IMR-90 (cell line): ENCODE data around the gene WDFY2. TPM values are rescaled to one million over a fixed set of nuclear protein-coding genes. Genes with fewer than 3 reads are reported as not detected.

Experiments used
- ATAC-seq: fragments of 200-7000 bp; cut with Tn5 transposase; 2 replicates; pipeline ENCODE4 v1.9.1; 2020; ENCODE audit warnings: low read depth, mild to moderate bottlenecking, moderate library complexity
- BruUV-seq: library from RNA; stranded (reverse); fragments of 400-500 nt; replicated peaks from 2 replicates; lab custom pipeline; 2021; lab: Mats Ljungman, UMichigan
- CTCF ChIA-PET: fragments of 300-600 bp; formaldehyde crosslinking; extraction: SDS; loops from one replicate; lab custom pipeline; 2021; ENCODE audit warnings: antibody characterized with exemption; lab: Yijun Ruan, JAX
- POLR2A ChIA-PET: fragments of 300-600 bp; sonication (Branson Sonifier 250); formaldehyde crosslinking; loops from one replicate; lab custom pipeline; 2022; ENCODE audit warnings: antibody characterized with exemption; ENCODE audit not compliant: unreplicated experiment; lab: Charles Lee
- DNase-seq: peaks from one replicate; pipeline ENCODE4 v3.0.0; 2013
- H2AFZ ChIP-seq: replicated peaks from 2 replicates; pipeline ENCODE3; 2013; ENCODE audit warnings: low read length, mild to moderate bottlenecking; ENCODE audit not compliant: poor library complexity
- H2AK5ac ChIP-seq: 2 replicates; pipeline ENCODE4 v1.6.1; 2013; ENCODE audit warnings: low read depth, low read length, inconsistent platforms
- H2AK9ac ChIP-seq: replicated peaks from 2 replicates; pipeline ENCODE3; 2013; ENCODE audit warnings: mild to moderate bottlenecking, low read depth, low read length, moderate library complexity; ENCODE audit not compliant: poor library complexity
- H2BK120ac ChIP-seq: 2 replicates; pipeline ENCODE4 v1.6.1; 2013; ENCODE audit warnings: low read depth, low read length, inconsistent platforms
- H2BK15ac ChIP-seq: 3 replicates; pipeline ENCODE4 v1.6.1; 2013; ENCODE audit warnings: low read depth, low read length, inconsistent platforms
- H2BK20ac ChIP-seq: 2 replicates; pipeline ENCODE4 v1.6.1; 2013; ENCODE audit warnings: low read depth, mild to moderate bottlenecking, inconsistent platforms, low read length, moderate library complexity
- H2BK5ac ChIP-seq: 2 replicates; pipeline ENCODE4 v1.6.1; 2013; ENCODE audit warnings: mild to moderate bottlenecking, low read depth, low read length, inconsistent platforms; ENCODE audit not compliant: poor library complexity, severe bottlenecking
- H3K14ac ChIP-seq: replicated peaks from 2 replicates; pipeline ENCODE4 v1.6.1; 2013; ENCODE audit warnings: low read depth, low read length, inconsistent platforms
- H3K18ac ChIP-seq: 2 replicates; pipeline ENCODE4 v1.6.1; 2013; ENCODE audit warnings: low read depth, low read length, control low read depth
- H3K23ac ChIP-seq: 2 replicates; pipeline ENCODE4 v1.6.1; 2013; ENCODE audit warnings: low read depth, low read length, inconsistent platforms
- H3K27ac ChIP-seq: 2 replicates; pipeline ENCODE4 v1.5.1; 2013; ENCODE audit warnings: mild to moderate bottlenecking, control low read depth, low read length; ENCODE audit not compliant: insufficient read depth
- H3K27me3 ChIP-seq: 2 replicates; pipeline ENCODE4 v1.6.1; 2013; ENCODE audit warnings: low read length; ENCODE audit not compliant: control insufficient read depth, insufficient read depth
- H3K36me3 ChIP-seq: 2 replicates; pipeline ENCODE4 v1.6.1; 2013; ENCODE audit warnings: low read length, mixed read lengths; ENCODE audit not compliant: control insufficient read depth, insufficient read depth
- H3K4ac ChIP-seq: 2 replicates; pipeline ENCODE4 v1.6.1; 2013; ENCODE audit warnings: low read depth, low read length, inconsistent platforms
- H3K4me1 ChIP-seq: 2 replicates; pipeline ENCODE4 v1.6.1; 2013; ENCODE audit warnings: low read length, mixed read lengths; ENCODE audit not compliant: control insufficient read depth, insufficient read depth
- H3K4me2 ChIP-seq: 2 replicates; pipeline ENCODE4 v1.6.1; 2013; ENCODE audit warnings: low read depth, mild to moderate bottlenecking, control low read depth, low read length, moderate library complexity
- H3K4me3 ChIP-seq: 2 replicates; pipeline ENCODE4 v1.5.1; 2013; ENCODE audit warnings: low read depth, mild to moderate bottlenecking, control low read depth, low read length, moderate library complexity; ENCODE audit not compliant: insufficient read depth
- H3K56ac ChIP-seq: 2 replicates; pipeline ENCODE4 v1.6.1; 2013; ENCODE audit warnings: low read length, inconsistent platforms; ENCODE audit not compliant: insufficient read depth; ENCODE audit errors: extremely low read depth
- H3K79me1 ChIP-seq, 2 experiments: 2 replicates each; pipeline ENCODE4 v1.6.1; 2013; ENCODE audit warnings: low read length in 2 of 2, inconsistent platforms in 1 of 2, low read depth in 1 of 2
- H3K9ac ChIP-seq: 2 replicates; pipeline ENCODE4 v1.6.1; 2013; ENCODE audit warnings: low read depth, low read length, control low read depth
- H3K9me1 ChIP-seq: 2 replicates; pipeline ENCODE4 v1.6.1; 2013; ENCODE audit warnings: low read length, inconsistent platforms; ENCODE audit not compliant: insufficient read depth
- H3K9me3 ChIP-seq: 2 replicates; pipeline ENCODE4 v1.6.1; 2013; ENCODE audit warnings: low read length; ENCODE audit not compliant: control insufficient read depth, insufficient read depth
- H4K20me1 ChIP-seq: 2 replicates; pipeline ENCODE4 v1.6.1; 2013; ENCODE audit warnings: low read length, inconsistent platforms; ENCODE audit not compliant: insufficient read depth
- H4K5ac ChIP-seq: 2 replicates; pipeline ENCODE4 v1.6.1; 2013; ENCODE audit warnings: mild to moderate bottlenecking, low read depth, low read length, control low read depth
- H4K8ac ChIP-seq, 2 experiments: 2 replicates each; pipeline ENCODE4 v1.6.1; 2013; ENCODE audit warnings: low read depth in 2 of 2, low read length in 2 of 2, control low read depth in 1 of 2, inconsistent platforms in 1 of 2
- H4K91ac ChIP-seq: 2 replicates; pipeline ENCODE4 v1.6.1; 2013; ENCODE audit warnings: low read depth, low read length, inconsistent platforms; ENCODE audit not compliant: insufficient read depth
- MAZ ChIP-seq: IDR thresholded peaks from 2 replicates; pipeline ENCODE4 v1.6.1; 2012; ENCODE audit warnings: low read depth, mild to moderate bottlenecking, low read length, improper control_type of control experiment, moderate library complexity, borderline replicate concordance
- NFE2L2 ChIP-seq: fragments of 150-350 bp; IDR thresholded peaks from 2 replicates; pipeline ENCODE4 v1.6.1; 2016; ENCODE audit warnings: low read depth, mild to moderate bottlenecking, low read length
- RAD21 ChIP-seq: IDR thresholded peaks from 2 replicates; pipeline ENCODE4 v1.6.1; 2012; ENCODE audit warnings: low read length, improper control_type of control experiment
- RCOR1 ChIP-seq: IDR thresholded peaks from 2 replicates; pipeline ENCODE4 v1.6.1; 2012; ENCODE audit warnings: mild to moderate bottlenecking, low read length, improper control_type of control experiment; ENCODE audit not compliant: insufficient replicate concordance
- SMC3 ChIP-seq: fragments of 150-350 bp; IDR thresholded peaks from 2 replicates; pipeline ENCODE4 v1.6.1; 2016; ENCODE audit warnings: low read depth, mild to moderate bottlenecking, antibody characterized with exemption, low read length, moderate library complexity
- WGBS, 2 experiments: methylation state at CpG; one replicate each; pipeline versions ENCODE4 v1.1.5 to v1.1.7; 2013; ENCODE audit warnings: missing lambda C conversion rate in 2 of 2; ENCODE audit not compliant: insufficient read length in 1 of 2; ENCODE audit errors: extremely low coverage in 2 of 2; 5-methylcytosine and 5-hydroxymethylcytosine counted together
- dilution Hi-C: fragments of 300-500 bp; cut with HindIII; formaldehyde crosslinking; loops from one replicate; pipeline ENCODE4 v1.14.3; 2018; ENCODE audit warnings: low sequenced_read_pairs; ENCODE audit not compliant: unreplicated experiment
- in situ Hi-C: fragments of 300-500 bp; cut with MboI; formaldehyde crosslinking; loops from 3 replicates; pipeline ENCODE4 v1.14.3; 2019; ENCODE audit warnings: low sequenced_read_pairs, inconsistent platforms, mixed read lengths
- intact Hi-C: fragments of 100-400 bp; cut with micrococcal nuclease; formaldehyde crosslinking; loops from 2 replicates; pipeline ENCODE4 v1.10.0; 2022
- polyA plus RNA-seq, 3 experiments: library from polyadenylated mRNA; depleted of rRNA; stranded (reverse); fragments of >200 nt; gene quantifications; 2 replicates each; pipeline ENCODE4 v1.2.3, GENCODE V29; 2012; ENCODE audit warnings: low replicate concordance in 1 of 3
- total RNA-seq: library from RNA; depleted of rRNA; stranded (reverse); fragments of >200 nt; gene quantifications from 2 replicates; pipeline ENCODE4 v1.2.3, GENCODE V29; 2012

WDFY2 gene
- total and polyA plus RNA-seq, 2 of the 4 experiments (the other 2 are of a cell fraction) = 4.3 to 5.4 TPM

- H3K27ac ChIP-seq = no peak overlapping the region
- in situ Hi-C loops = no loop called here
- no peak overlapping the region; the same call in 1 of the 2 replicates for H3K18ac ChIP-seq
- dilution Hi-C loops = no loop called here
- DNase-seq = no peak
- BruUV-seq = no TSS peak
- H4K20me1 ChIP-seq = peaks cover 4% of the 10 kb centered on the region; the same call in 1 of the 2 replicates
- ChIA-PET POLR2A (no interaction called here), CTCF (no interaction called here)
- no peaks in the 10 kb centered on the region for H3K9me3 ChIP-seq
- no CpG with 5 or more reads among the region's 3 CpGs for WGBS, 2 experiments
- no peak overlapping the region for H2BK20ac ChIP-seq
- no peaks in the 10 kb centered on the region for H3K36me3 ChIP-seq
- ATAC-seq = no peak
- H3K4me1 ChIP-seq = peaks cover 8% of the 10 kb centered on the region; the same call in 1 of the 2 replicates
- no peak overlapping the region for H2BK5ac ChIP-seq
- no peak overlapping the region for H2AK5ac ChIP-seq
- intact Hi-C loops = no loop called here
- no peak overlapping the region for H2BK15ac ChIP-seq
- peaks cover 18% of the 10 kb centered on the region for H3K9me1 ChIP-seq
- no peak overlapping the region for H2BK120ac ChIP-seq
- H2AK9ac ChIP-seq = no peak overlapping the region
- H4K8ac ChIP-seq = no peak overlapping the region
- H3K56ac ChIP-seq = no peak overlapping the region
- no peak overlapping the region for H3K4me3 ChIP-seq
- H3K23ac ChIP-seq = no peak overlapping the region
- H4K91ac ChIP-seq = no peak overlapping the region
- no peak overlapping the region for H3K4me2 ChIP-seq
- no peak overlapping the region for H4K5ac ChIP-seq
- no peak overlapping the region for H2AFZ ChIP-seq
- peaks cover 29 to 70% of the 10 kb centered on the region in 2 experiments for H3K79me1 ChIP-seq
- H3K4ac ChIP-seq = no peak overlapping the region
- H3K14ac ChIP-seq = 0 out of 2 replicates have a peak overlapping the region, but pooled peaks have one; percentile 8
- no peaks in the 10 kb centered on the region for H3K27me3 ChIP-seq
- no peak for TF ChIP-seq NFE2L2
- TF ChIP-seq SMC3 = no peak
- TF ChIP-seq MAZ = no peak
- TF ChIP-seq RCOR1 = no peak
- TF ChIP-seq RAD21 = no peak
- H3K9ac ChIP-seq = no peak overlapping the region
These were observed 95.4 kb downstream of the WDFY2 start for GRCh38 chr13:51679616-51680015.
